Thoracic aorta (tissue), 2 donors: Measurements from ENCODE around the gene SLC49A3. TPM values are rescaled to one million over a fixed set of nuclear protein-coding genes. Genes with fewer than 3 reads are reported as not detected.

ENCODE experiments used
- ATAC-seq: fragments of 150-250 bp; one replicate; pipeline ENCODE4 v1.8.0; 2017; ENCODE audit warnings: low read depth; ENCODE audit not compliant: insufficient number of reproducible peaks, low FRiP score
- DNase-seq: peaks from one replicate; pipeline ENCODE4 v3.0.0-alpha.2; 2020; ENCODE audit warnings: low spot score
- H3K27ac ChIP-seq, 2 donors: fragments of 200-600 bp; sonication (generic); 1 replicate in 1 of 2; 2 replicates in 1 of 2; pipeline ENCODE4 v1.5.1; 2016; ENCODE audit warnings: mild to moderate bottlenecking in 2 of 2, moderate library complexity in 2 of 2
- H3K27me3 ChIP-seq: fragments of 200-600 bp; sonication (generic); replicated peaks from 2 replicates; pipeline ENCODE4 v1.6.0; 2016; ENCODE audit warnings: mild to moderate bottlenecking; ENCODE audit not compliant: insufficient read depth
- H3K36me3 ChIP-seq: fragments of 200-600 bp; sonication (generic); one replicate; pipeline ENCODE4 v1.5.1; 2016
- H3K4me1 ChIP-seq, 2 donors: fragments of 200-600 bp; sonication (generic); 1 replicate in 1 of 2; 2 replicates in 1 of 2; pipeline versions ENCODE4 v1.5.1 to v1.6.0; 2016; ENCODE audit warnings: low read depth in 2 of 2, mild to moderate bottlenecking in 1 of 2; ENCODE audit not compliant: control insufficient read depth in 1 of 2
- H3K4me3 ChIP-seq: fragments of 200-600 bp; sonication (generic); 2 replicates; pipeline ENCODE4 v1.5.1; 2016; ENCODE audit warnings: mild to moderate bottlenecking
- H3K9me3 ChIP-seq: fragments of 200-600 bp; sonication (generic); 2 replicates; pipeline ENCODE4 v1.5.1; 2016
- CTCF ChIP-seq: fragments of 200-600 bp; sonication (generic); IDR thresholded peaks from one replicate; pipeline ENCODE4 v1.5.1; 2019; ENCODE audit warnings: antibody characterized with exemption
- total RNA-seq, 2 donors: library from RNA; depleted of rRNA; stranded (reverse); fragments of >200 nt; gene quantifications; one replicate each; pipeline versions ENCODE4 v1.1.0 to v1.2.3, GENCODE V29; 2016

SLC49A3 gene
- total RNA-seq, 2 donors from 2014 or later, result 9.1 to 26.0 TPM

GRCh38 chr4:712916-713632 lies 24.1 kb upstream of the SLC49A3 start:
- H3K4me1 ChIP-seq, result peaks cover 6 to 13% of the 10 kb centered on the region in 2 donors
- DNase-seq (no peak), ATAC-seq (no peak)
- no peaks in the 10 kb centered on the region for H3K9me3 ChIP-seq
- no peaks in the 10 kb centered on the region for H3K27me3 ChIP-seq
- H3K36me3 ChIP-seq, result peaks cover 7% of the 10 kb centered on the region
- no peak overlapping the region for H3K27ac ChIP-seq
- no peak for TF ChIP-seq CTCF
- no peak overlapping the region for H3K4me3 ChIP-seq

GRCh38 chr4:712093-712492 lies 23.1 kb upstream of the SLC49A3 start:
- Histone ChIP-seq H3K27ac (no peak overlapping the region), H3K9me3 (no peaks in the 10 kb centered on the region), H3K36me3 (peaks cover 7% of the 10 kb centered on the region), H3K4me3 (no peak overlapping the region), H3K4me1 (peaks cover 16 to 23% of the 10 kb centered on the region in 2 donors), H3K27me3 (no peaks in the 10 kb centered on the region)
- DNase-seq (no peak), ATAC-seq (no peak)
- no peak for TF ChIP-seq CTCF

GRCh38 chr4:710916-711315 lies 22.0 kb upstream of the SLC49A3 start:
- no peak overlapping the region for H3K4me3 ChIP-seq
- no peak for ATAC-seq
- TF ChIP-seq CTCF, result no peak
- no peak for DNase-seq
- H3K36me3 ChIP-seq, result peaks cover 7% of the 10 kb centered on the region
- H3K9me3 ChIP-seq, result no peaks in the 10 kb centered on the region
- H3K27ac ChIP-seq, result no peak overlapping the region
- peaks cover 21 to 31% of the 10 kb centered on the region in 2 donors for H3K4me1 ChIP-seq
- H3K27me3 ChIP-seq, result no peaks in the 10 kb centered on the region

GRCh38 chr4:710116-710515 lies 21.2 kb upstream of the SLC49A3 start:
- Histone ChIP-seq H3K27me3 (no peaks in the 10 kb centered on the region), H3K4me1 (peaks cover 21 to 33% of the 10 kb centered on the region in 2 donors), H3K36me3 (peaks cover 7% of the 10 kb centered on the region), H3K9me3 (no peaks in the 10 kb centered on the region), H3K27ac (no peak overlapping the region), H3K4me3 (no peak overlapping the region)
- ATAC-seq (no peak), DNase-seq (no peak)
- no peak for TF ChIP-seq CTCF

- TF ChIP-seq CTCF, result no peak
- H3K27me3 ChIP-seq, result no peaks in the 10 kb centered on the region
- H3K9me3 ChIP-seq, result no peaks in the 10 kb centered on the region
- ATAC-seq, result no peak
- no peak overlapping the region for H3K4me3 ChIP-seq
- H3K27ac ChIP-seq, result no peak overlapping the region
- peaks cover 3% of the 10 kb centered on the region for H3K36me3 ChIP-seq
- H3K4me1 ChIP-seq, result peaks cover 21 to 35% of the 10 kb centered on the region in 2 donors
- DNase-seq, result no peak
These were observed 20.4 kb upstream of the SLC49A3 start for GRCh38 chr4:709348-709747.
